Astrocyte (in vitro differentiated cells and primary cell): ENCODE measurements around the gene TNFRSF13B.
"Not testable (repeated sequence)": the region's sequence is repeated elsewhere in the genome, so short reads cannot be mapped to it uniquely, and the experiment has no call there.

Source experiments
- CTCF ChIP-seq: IDR thresholded peaks from 2 replicates; pipeline ENCODE4 v1.5.1; 2011; ENCODE audit warnings: low read depth, mild to moderate bottlenecking, inconsistent platforms, low read length, moderate library complexity; ENCODE audit not compliant: insufficient read depth
- EZH2 ChIP-seq: IDR thresholded peaks from 2 replicates; pipeline ENCODE4 v1.6.1; 2012; ENCODE audit warnings: mild to moderate bottlenecking, low read length, inconsistent platforms; ENCODE audit not compliant: insufficient read depth

- not testable (repeated sequence) for TF ChIP-seq CTCF, EZH2
Measured at GRCh38 chr17:17004997-17005614, 33.2 kb upstream of the TNFRSF13B start.
